ENCODE measurements around the gene SLC5A7.

SLC5A7 gene

GRCh38 chr2:107986278-107987217, at the start of gene SLC5A7:
Gene SLC5A7, plus strand, starts transcription at chr2:107986524. Its CDS starts 1,632 bp downstream, at chr2:107988156.
- TF ChIP-seq CTCF (IDR thresholded peaks at IDR 0.05; ENCODE audit: extremely low read depth, missing control alignments), result no peak
- no peak for DNase-seq (ENCODE audit: low spot score)

- no peak for TF ChIP-seq CTCF (IDR thresholded peaks at IDR 0.05; ENCODE audit: extremely low read depth, missing control alignments)
- no peak for DNase-seq (ENCODE audit: low spot score)
Observed at GRCh38 chr2:107961395-107961794, 24.9 kb upstream of the SLC5A7 start.

GRCh38 chr2:107964185-107964584, 22.1 kb upstream of the SLC5A7 start:
- no peak for TF ChIP-seq CTCF (IDR thresholded peaks at IDR 0.05; ENCODE audit: extremely low read depth, missing control alignments)
- DNase-seq (ENCODE audit: low spot score), result no peak

- no peak for TF ChIP-seq CTCF (IDR thresholded peaks at IDR 0.05; ENCODE audit: extremely low read depth, missing control alignments)
- DNase-seq (ENCODE audit: low spot score), result no peak
Observed at GRCh38 chr2:107984707-107985106, 1.6 kb upstream of the SLC5A7 start.

- no peak for TF ChIP-seq CTCF (IDR thresholded peaks at IDR 0.05; ENCODE audit: extremely low read depth, missing control alignments)
- DNase-seq (ENCODE audit: low spot score), result no peak
Observed at GRCh38 chr2:107988108-107988507, 1.8 kb downstream of the SLC5A7 start.

- no peak for DNase-seq (ENCODE audit: low spot score)
- no peak for TF ChIP-seq CTCF (IDR thresholded peaks at IDR 0.05; ENCODE audit: extremely low read depth, missing control alignments)
Observed at GRCh38 chr2:107989445-107989844, 3.1 kb downstream of the SLC5A7 start.

GRCh38 chr2:107990718-107991117, 4.4 kb downstream of the SLC5A7 start:
- no peak for TF ChIP-seq CTCF (IDR thresholded peaks at IDR 0.05; ENCODE audit: extremely low read depth, missing control alignments)
- DNase-seq (ENCODE audit: low spot score), result no peak
